GM13977 (cell line): ENCODE data around the gene USP47.
"Not testable (repeated sequence)": the region's sequence is repeated elsewhere in the genome, so short reads cannot be mapped to it uniquely, and the experiment has no call there.

Experiments used
- DNase-seq: peaks from one replicate; pipeline ENCODE4 v3.0.0; 2012; ENCODE audit warnings: low spot score
- in situ Hi-C: fragments of 300-500 bp; cut with MboI; formaldehyde crosslinking; loops from one replicate; pipeline ENCODE4 v1.12.0; 2022; ENCODE audit warnings: low sequenced_read_pairs, low pct_unique_long_range_greater_than_20kb, mixed read lengths, inconsistent platforms; ENCODE audit not compliant: unreplicated experiment
- TF ChIP-seq, protein P1 (sequence below): IDR thresholded peaks from 2 replicates; pipeline ENCODE4 v1.5.1; 2012; ENCODE audit warnings: mild to moderate bottlenecking, control low read depth; ENCODE audit not compliant: insufficient read depth; ENCODE audit errors: extremely low read depth, missing control alignments

Gene USP47

DNA sequence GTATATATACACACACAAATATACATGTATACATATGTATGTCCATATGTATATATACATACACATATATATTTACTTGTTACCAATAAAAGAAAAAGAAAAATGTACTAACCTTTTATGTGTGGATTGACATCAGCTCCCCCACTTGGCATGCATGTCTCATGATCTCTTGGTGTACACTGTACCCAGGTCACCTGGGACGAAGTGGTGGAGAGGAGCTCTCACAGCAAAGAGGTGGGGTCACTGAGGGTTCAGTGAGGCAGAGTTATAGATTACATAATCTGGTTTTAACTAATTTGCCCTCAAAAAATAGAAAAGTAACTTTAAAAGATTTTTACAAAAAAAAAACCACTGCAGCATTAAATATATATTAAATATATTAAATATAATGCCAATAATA lies 15.5 kb upstream of the USP47 start:
- in situ Hi-C loops, result no loop called here
- TF ChIP-seq, protein P1, sequence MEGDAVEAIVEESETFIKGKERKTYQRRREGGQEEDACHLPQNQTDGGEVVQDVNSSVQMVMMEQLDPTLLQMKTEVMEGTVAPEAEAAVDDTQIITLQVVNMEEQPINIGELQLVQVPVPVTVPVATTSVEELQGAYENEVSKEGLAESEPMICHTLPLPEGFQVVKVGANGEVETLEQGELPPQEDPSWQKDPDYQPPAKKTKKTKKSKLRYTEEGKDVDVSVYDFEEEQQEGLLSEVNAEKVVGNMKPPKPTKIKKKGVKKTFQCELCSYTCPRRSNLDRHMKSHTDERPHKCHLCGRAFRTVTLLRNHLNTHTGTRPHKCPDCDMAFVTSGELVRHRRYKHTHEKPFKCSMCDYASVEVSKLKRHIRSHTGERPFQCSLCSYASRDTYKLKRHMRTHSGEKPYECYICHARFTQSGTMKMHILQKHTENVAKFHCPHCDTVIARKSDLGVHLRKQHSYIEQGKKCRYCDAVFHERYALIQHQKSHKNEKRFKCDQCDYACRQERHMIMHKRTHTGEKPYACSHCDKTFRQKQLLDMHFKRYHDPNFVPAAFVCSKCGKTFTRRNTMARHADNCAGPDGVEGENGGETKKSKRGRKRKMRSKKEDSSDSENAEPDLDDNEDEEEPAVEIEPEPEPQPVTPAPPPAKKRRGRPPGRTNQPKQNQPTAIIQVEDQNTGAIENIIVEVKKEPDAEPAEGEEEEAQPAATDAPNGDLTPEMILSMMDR, result no peak
- no peak for DNase-seq

GRCh38 chr11:11827272-11827671 lies 14.5 kb upstream of the USP47 start:
- TF ChIP-seq, protein P1, result no peak
- in situ Hi-C loops, result no loop called here
- no peak for DNase-seq

DNA sequence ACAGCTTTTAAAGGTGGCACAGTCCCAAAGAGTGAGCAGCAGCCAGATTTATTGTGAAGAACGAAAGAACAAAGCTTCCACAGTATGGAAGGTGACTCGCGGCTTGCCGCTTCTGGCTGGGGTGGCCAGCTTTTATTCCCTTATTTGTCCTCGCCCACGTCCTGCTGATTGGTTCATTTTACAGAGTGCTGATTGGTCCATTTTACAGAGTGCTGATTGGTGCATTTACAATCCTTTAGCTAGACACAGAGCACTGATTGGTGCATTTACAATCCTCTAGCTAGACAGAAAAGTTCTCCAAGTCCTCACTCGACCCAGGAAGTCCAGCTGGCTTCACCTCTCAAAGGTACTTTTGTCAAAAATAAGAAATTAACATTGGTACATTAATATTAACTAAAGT lies 10.4 kb upstream of the USP47 start:
- in situ Hi-C loops, DNase-seq: not testable (repeated sequence)

- no peak for DNase-seq
- in situ Hi-C loops, result no loop called here
Measured at GRCh38 chr11:11836676-11837231, 5.0 kb upstream of the USP47 start.

GRCh38 chr11:11839718-11840117 lies 2.1 kb upstream of the USP47 start:
- TF ChIP-seq, protein P1, result no peak
- DNase-seq, result no peak
- in situ Hi-C loops, result no loop called here

More at GRCh38 chr11:11836676-11837231, 5.0 kb upstream of the USP47 start:
- TF ChIP-seq, protein P1, result no peak

- in situ Hi-C loops, result no loop called here
- DNase-seq, result no peak
- TF ChIP-seq, protein P1, result no peak
Measured at GRCh38 chr11:11841116-11841722, 553 bp upstream of the USP47 start.

- DNase-seq, result peak; percentile 71
- TF ChIP-seq, protein P1, result no peak
- in situ Hi-C loops, result no loop called here
Measured at GRCh38 chr11:11842421-11843008, 743 bp downstream of the USP47 start.
